HG02938 (cell line): ENCODE data around the gene TFRC.
"Not testable (repeated sequence)": the region's sequence is repeated elsewhere in the genome, so short reads cannot be mapped to it uniquely, and the experiment has no call there.

ENCODE experiments used
- ATAC-seq: cut with Tn5 transposase; IDR thresholded peaks from one replicate; pipeline ENCODE4 v1.9.1; 2021; ENCODE audit warnings: mild to moderate bottlenecking, moderate library complexity; ENCODE audit not compliant: unreplicated experiment

The TFRC gene

GRCh38 chr3:196082619-196082971 lies 705 bp upstream of the TFRC start:
- no peak for ATAC-seq

DNA sequence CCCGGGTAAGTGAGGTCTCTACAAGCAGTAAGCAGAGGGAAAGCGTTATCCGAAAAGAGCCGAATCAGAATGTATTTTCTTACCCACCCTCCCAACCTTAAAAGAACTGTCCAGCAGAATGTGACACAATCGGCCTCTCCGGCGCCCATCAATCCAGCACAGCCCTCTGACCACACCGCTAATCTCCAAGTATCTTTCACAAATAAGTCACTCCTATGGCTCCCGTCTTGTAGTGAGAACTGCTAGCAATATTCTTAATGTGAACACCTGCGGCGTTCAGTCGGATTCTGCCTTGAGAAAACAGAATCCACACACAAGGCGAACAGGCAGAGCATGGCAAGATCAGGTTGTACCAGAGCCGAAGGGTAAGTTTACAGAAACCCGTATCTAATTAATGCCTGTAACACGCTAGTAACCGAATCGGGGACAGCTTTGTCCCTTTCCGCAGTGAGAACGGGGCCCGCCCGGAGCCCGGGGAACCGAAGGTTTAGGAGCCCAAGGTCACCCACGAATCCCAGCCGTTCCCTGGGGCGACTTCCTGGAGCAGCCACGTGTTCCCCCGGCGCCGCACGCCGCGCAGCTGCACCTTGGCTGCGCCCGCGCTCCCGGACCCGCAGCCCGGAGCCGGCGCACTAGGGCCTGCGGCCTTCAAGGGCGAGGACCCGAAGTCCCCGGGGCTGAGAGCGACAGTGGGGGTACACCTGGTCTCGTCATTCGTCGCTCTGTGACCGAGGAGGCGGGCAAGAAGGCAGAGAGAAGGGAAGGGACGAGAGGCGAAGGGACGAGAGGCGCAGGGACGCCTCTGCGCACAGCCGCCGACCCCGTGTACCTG lies 672 bp downstream of the TFRC start:
- peak; percentile 36 for ATAC-seq

- not testable (repeated sequence) for ATAC-seq
These were observed 1.6 kb downstream of the TFRC start for GRCh38 chr3:196080101-196080846.

GRCh38 chr3:196079682-196080081 lies 2.2 kb downstream of the TFRC start:
- no peak for ATAC-seq

- no peak for ATAC-seq
These were observed 6.9 kb downstream of the TFRC start for GRCh38 chr3:196075013-196075412.

DNA sequence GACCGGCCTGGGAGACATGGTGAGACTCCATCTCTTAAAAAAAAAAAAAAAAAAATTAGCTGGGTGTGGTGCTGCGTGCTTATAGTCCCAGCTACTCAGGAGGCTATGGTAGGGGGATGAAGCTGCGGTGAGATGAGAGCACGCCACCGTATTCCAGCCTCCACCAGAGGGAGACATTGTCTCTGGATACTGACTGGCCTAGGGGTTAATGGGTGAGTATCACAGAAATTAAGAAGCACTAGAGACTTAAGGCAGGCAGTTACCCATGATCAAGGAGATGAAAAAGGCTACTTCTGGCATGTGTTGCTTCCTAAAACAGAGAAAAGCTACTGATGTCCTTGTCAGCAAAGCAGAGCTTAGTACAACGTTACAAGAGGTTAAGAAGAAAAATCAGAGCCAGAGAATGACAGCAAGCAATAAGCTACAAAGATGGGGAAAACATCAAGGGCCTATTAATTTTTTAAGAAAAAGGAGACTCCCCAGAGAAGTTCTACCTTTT lies 8.6 kb downstream of the TFRC start:
- peak; percentile 72 for ATAC-seq

- ATAC-seq, result no peak
These were observed 9.6 kb downstream of the TFRC start for GRCh38 chr3:196072313-196072712.

GRCh38 chr3:196068812-196069211 lies 13.1 kb downstream of the TFRC start:
- ATAC-seq, result not testable (repeated sequence)

DNA sequence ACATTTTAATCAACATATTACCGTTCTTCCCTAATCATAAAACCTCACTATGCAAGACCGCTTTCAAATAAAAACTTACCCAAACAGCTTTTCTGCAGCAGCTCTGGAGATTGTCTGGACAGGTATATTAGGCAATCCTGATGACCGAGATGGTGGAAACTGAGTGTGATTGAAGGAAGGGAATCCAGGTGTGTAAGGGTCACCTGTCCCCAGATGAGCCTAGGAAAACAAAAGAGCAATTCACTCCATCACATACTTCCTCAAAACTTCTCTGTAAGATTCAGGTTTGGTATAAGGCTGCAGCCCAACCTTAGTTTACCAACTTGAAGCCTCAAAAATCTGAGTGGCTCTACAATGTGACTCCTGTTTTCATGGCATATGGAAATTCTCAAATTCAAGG lies 14.5 kb downstream of the TFRC start:
- no peak for ATAC-seq

- ATAC-seq, result no peak
These were observed 17.9 kb downstream of the TFRC start for GRCh38 chr3:196063971-196064370.

GRCh38 chr3:196063456-196063855 lies 18.4 kb downstream of the TFRC start:
- no peak for ATAC-seq

DNA sequence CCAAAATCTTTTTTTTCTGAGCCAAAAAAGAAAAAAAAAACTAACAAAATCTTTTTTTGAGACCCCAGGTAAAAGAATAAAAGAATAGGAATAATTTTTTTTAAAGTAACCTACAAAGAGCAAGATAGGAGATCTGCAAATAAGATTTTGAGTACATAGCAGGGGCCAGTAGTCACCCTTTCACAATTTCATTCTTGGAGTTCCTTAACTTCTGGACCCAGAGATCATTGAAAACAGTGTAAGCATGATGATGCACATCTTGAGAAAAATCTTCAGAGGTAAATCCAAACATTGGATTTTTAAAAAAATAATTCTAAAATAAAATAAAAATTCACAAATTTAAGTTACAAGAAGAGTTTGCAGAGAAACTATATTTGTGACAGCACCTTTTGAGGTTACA lies 18.8 kb downstream of the TFRC start:
- ATAC-seq, result no peak

DNA sequence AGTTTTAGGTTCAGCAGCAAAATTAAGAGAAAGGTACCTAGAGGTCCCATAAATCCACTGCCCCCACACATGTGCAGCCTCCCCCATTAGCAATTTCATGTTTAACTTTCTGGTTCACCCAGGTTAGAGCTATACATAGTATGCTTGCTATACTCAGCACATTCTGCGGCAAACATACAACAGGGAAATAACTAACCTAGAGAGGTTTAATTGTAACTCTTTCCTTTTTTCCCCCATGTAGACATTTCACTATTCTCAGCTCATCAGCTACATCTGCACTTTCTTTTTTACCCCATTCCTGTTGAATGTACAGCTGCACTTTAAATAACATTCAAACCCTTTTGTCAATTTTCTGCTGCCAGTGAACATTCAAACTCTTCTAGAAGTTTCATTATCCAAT lies 21.1 kb downstream of the TFRC start:
- no peak for ATAC-seq

GRCh38 chr3:196057760-196058331 lies 24.0 kb downstream of the TFRC start:
- ATAC-seq, result no peak

GRCh38 chr3:196056371-196056770 lies 25.5 kb downstream of the TFRC start:
- not testable (repeated sequence) for ATAC-seq

DNA sequence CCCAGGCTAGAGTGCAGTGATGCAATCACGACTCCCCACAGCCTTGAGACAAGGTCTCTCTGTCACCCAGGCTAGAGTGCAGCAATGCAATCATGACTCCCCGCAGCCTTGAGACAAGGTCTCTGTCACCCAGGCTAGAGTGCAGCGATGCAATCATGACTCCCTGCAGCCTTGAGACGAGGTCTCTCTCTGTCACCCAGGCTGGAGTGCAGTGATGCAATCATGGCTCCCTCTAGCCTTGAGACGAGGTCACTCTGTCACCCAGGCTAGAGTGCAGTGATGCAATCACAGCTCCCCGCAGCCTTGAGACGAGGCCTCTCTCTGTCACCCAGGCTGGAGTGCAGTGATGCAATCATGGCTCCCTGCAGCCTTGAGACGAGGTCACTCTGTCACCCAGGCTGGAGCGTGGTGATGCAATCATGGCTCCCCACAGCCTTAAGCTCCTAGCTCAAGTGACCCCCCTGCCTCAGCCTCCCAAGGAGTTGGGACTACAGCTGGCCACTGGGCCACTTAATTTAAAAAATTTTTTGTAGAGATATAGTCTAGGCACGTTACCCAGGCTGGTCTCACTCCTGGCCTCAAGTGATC lies 26.1 kb downstream of the TFRC start:
- ATAC-seq, result no peak

GRCh38 chr3:196055240-196055639 lies 26.6 kb downstream of the TFRC start:
- no peak for ATAC-seq

DNA sequence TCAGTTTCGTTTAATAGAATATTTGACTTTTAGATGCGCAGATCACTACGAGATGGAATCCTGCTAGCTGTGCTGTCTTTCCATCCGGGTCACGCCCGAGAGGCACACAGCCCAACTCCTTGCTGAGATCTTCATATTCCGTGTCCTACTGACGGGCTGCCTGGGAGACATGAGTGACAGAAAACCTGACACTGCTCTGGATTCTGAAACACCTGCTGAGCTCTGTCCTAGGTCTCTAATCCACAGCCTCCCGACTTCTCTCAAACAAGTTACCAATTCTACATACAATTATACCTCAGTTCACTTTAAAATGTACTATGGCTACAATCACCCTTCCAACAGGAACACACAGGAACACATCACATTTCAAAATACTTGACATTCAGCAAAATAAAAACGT lies 27.2 kb downstream of the TFRC start:
- no peak for ATAC-seq

DNA sequence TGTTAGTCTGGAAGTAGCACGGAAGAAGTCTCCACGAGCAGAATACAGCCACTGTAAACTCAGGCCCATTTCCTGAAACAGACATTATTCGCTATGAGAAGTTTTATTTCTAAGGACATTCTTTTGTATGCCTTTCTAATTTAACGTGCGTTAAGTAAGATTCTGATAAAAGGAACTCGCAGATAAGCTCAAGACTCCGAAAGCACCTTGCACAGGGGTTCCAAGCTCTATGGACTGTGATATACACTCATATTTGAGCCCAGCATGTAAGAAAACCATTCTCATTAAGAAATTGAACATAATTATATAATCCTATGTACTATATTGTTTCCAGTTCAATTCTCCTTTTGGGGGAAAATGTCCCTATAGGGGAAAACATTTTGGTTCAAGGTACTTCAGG lies 28.4 kb downstream of the TFRC start:
- no peak for ATAC-seq

- ATAC-seq, result no peak
These were observed 30.4 kb downstream of the TFRC start for GRCh38 chr3:196051282-196052076.

GRCh38 chr3:196050597-196050996 lies 31.3 kb downstream of the TFRC start:
- ATAC-seq, result no peak
